ENCODE data around the gene CNTRL.

GRCh38 chr9:121182989-121183388 lies 108.2 kb downstream of the CNTRL start:
- TF ChIP-seq POLR2A (IDR thresholded peaks at IDR 0.05), result no peak
- TF ChIP-seq CTCF (IDR thresholded peaks at IDR 0.05), result no peak

Data from stomach (tissue), 4 donors.